H54 (cell line): ENCODE data around the gene R3HDM2.
"Not testable (repeated sequence)": the region's sequence is repeated elsewhere in the genome, so short reads cannot be mapped to it uniquely, and the experiment has no call there.

Source experiments
- DNase-seq: peaks from one replicate; pipeline ENCODE4 v3.0.0; 2011; ENCODE audit warnings: low spot score, mixed read lengths; ENCODE audit not compliant: insufficient read length
- FAIRE-seq: peaks from 3 replicates; lab custom pipeline; 2011; peaks lifted over from hg19 to GRCh38; lab: Jason Lieb, UNC
- POLR2A ChIP-seq: IDR thresholded peaks from 2 replicates; pipeline ENCODE4 v1.6.1; 2011; ENCODE audit warnings: low read depth, mild to moderate bottlenecking, low read length

R3HDM2 gene

GRCh38 chr12:57434517-57435223 lies 3.8 kb upstream of the R3HDM2 start, which contains the start of gene INHBC:
Gene INHBC (plus strand): TSS chr12:57434784. CDS start chr12:57434887, 103 bp downstream.
- DNase-seq (no peak), FAIRE-seq (no peak)
- no peak for TF ChIP-seq POLR2A

DNA sequence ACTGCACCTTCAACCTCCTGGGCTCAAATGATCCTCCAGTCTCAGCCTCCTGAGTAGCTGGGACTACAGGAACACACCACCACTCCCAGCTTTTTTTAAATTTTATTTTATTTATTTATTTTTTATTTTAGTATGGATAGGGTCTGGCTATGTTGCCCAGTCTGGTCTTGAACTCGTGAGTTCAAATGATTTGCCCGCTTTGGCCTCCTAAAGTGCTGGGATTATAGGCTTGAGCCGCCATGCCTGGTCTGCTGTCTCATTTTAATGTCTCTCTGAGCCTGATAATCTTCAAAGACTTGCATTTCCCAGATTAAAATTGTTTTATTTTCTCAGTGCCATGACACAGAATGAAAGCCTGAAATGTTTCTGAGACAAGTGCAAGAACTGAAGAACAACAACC lies 2.5 kb upstream of the R3HDM2 start:
- no peak for TF ChIP-seq POLR2A
- FAIRE-seq (no peak), DNase-seq (no peak)

DNA sequence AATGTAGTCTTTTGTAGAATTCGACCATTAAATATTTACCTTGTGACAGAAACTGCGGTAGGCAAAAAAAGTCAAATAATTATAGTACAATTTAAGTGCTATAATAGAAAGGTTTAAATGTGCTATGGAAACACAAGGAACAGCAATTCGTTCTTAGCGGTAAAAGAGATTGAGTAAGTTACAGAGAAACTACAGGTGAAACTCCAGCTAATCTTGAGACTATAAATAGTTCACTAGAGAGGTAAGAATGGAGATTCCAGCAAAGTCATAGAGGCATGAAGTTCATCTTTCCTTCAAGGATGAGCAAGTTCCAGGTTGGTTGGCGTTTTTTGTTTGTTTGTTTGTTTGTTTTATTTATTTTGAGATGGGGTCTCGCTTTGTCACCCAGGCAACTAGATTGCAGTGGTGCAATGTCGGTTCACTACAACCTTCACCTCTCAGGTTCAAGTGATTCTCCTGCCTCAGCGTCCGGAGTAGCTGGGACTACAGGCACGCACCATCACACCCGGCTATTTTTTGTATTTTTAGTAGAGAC lies 878 bp upstream of the R3HDM2 start:
- DNase-seq (no peak), FAIRE-seq (no peak)
- no peak for TF ChIP-seq POLR2A

DNA sequence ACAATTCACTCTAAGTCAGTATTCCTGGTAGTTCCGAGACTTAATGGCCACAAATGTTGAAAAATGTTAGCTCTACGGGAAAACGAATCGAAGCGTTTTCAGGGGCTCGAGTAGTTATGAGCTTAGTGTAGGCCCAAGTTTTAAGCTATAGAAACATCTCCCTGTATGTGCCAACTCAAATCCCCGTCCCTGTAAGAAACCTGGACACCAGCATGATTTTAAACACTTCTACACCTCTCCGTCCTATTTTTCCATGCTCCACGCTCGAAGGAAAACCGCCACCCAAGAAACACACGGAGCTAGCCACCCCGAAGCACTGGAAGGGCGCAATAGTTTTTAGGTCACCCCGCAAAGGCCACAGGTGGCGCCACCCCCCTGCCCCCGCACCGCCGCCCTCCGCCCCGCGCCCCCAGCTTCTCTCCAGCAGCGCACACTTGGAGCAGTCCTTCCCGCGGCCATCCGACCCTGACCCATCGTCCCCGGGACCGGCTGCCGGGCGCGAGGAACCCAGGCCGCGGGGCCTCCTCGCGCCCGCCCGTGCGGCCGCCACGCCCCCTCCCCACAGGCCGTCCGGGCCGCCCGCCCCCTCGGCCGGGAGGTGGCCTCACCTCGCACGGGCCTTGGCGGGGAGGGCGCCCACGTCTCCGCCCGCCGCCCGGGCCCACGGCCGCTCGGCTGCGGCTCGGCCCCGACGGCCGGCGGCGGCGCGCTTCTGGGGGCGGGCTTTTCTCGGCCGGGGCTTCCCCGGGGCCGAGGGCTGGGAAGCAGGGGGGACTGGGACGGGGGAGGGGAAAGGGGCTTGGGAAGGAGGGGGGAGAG lies 522 bp downstream of the R3HDM2 start:
- FAIRE-seq: no peak
- DNase-seq: peak; percentile 21
- 0 out of 2 replicates have a peak, but pooled peaks have one; percentile 30 for TF ChIP-seq POLR2A

GRCh38 chr12:57429473-57430111 lies 1.3 kb downstream of the R3HDM2 start:
- no peak for TF ChIP-seq POLR2A
- no peak for DNase-seq
- FAIRE-seq: no peak

GRCh38 chr12:57428965-57429364 lies 1.9 kb downstream of the R3HDM2 start:
- TF ChIP-seq POLR2A: no peak
- DNase-seq (no peak), FAIRE-seq (no peak)

- DNase-seq, FAIRE-seq: not testable (repeated sequence)
These were observed 3.9 kb downstream of the R3HDM2 start for GRCh38 chr12:57426948-57427347.

- TF ChIP-seq POLR2A: no peak
- FAIRE-seq (no peak), DNase-seq (no peak)
These were observed 10.4 kb downstream of the R3HDM2 start for GRCh38 chr12:57420482-57420881.

DNA sequence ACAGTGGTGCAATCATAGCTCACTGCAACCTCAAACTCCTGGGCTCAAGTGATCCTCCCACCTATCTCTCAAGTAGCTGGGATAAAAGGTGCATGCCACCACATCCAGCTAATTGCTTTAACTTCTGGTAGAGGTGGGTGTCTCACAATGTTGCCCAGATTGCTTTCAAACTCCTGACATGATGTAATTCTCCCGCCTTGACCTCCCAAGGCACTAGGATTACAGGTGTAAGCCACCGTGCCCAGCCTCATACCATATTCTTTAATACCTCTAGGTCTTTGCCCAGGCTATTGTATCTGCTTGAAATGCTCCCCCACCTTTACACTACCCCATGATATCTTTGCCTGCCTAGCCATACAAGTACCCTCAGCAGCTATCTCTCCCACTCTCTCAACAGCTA lies 11.3 kb downstream of the R3HDM2 start:
- no peak for TF ChIP-seq POLR2A
- FAIRE-seq: no peak
- DNase-seq: no peak

GRCh38 chr12:57418255-57418654 lies 12.6 kb downstream of the R3HDM2 start:
- no peak for DNase-seq
- no peak for FAIRE-seq
- no peak for TF ChIP-seq POLR2A

- DNase-seq: peak; percentile 38
- TF ChIP-seq POLR2A: no peak
- peak; percentile 89 for FAIRE-seq
These were observed 14.5 kb downstream of the R3HDM2 start for GRCh38 chr12:57416039-57416996.

DNA sequence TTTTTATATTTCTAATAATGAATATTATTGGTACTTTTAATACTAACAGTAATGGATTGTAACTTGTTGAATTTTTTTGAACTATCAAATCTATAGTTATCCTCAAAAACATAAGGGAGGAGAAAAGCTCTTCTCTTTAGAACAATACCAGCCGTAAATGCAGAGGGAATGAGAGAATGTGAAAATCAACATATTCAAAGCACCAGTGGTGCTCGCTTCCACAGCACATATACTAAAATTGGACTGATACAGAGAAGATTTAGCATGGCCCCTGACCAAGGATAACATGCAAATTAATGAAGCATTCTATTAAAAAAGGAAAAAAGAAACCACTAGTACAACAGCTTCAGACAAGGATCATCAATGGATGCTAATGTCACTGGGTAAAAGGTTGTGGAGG lies 15.8 kb downstream of the R3HDM2 start:
- TF ChIP-seq POLR2A: no peak
- FAIRE-seq: no peak
- no peak for DNase-seq

DNA sequence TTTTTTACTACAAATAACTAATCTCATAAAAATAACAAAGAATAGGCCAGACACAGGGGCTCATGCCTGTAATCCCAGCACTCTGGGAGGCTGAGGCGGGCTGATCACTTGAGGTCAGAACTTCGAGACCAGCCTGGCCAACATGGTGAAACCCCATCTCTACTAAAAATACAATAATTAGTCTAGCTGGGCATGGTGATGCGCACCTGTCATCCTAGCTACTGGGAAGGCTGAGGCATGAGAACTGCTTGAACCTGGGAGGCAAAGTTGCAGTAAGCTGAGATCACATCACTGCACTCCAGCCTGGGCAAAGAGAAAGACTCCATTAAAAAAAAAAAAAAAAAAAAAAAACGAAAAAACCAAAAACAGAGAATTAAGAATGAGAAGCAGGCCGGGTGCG lies 16.7 kb downstream of the R3HDM2 start:
- not testable (repeated sequence) for DNase-seq, FAIRE-seq
